AG04449 (cell line): ENCODE results near the gene HTR4.
"Not testable (repeated sequence)": the region's sequence is repeated elsewhere in the genome, so short reads cannot be mapped to it uniquely, and the experiment has no call there.

Experiments
- CTCF ChIA-PET: fragments of 350-600 bp; formaldehyde crosslinking; extraction: SDS; loops from one replicate; lab custom pipeline; 2021; ENCODE audit warnings: antibody characterized with exemption; lab: Yijun Ruan, JAX
- POLR2A ChIA-PET: fragments of 400-600, 350-600 bp; formaldehyde crosslinking; extraction: SDS; loops from one replicate; lab custom pipeline; 2020; ENCODE audit warnings: antibody characterized with exemption, inconsistent platforms; lab: Yijun Ruan, JAX
- DNase-seq: peaks from one replicate; pipeline ENCODE4 v3.0.0-alpha.2; 2010; ENCODE audit warnings: low read depth, low spot score
- H3K4me3 ChIP-seq: 2 replicates; pipeline ENCODE4 v1.5.1; 2011; ENCODE audit warnings: low read depth, mild to moderate bottlenecking, control low read depth, low read length
- TF ChIP-seq, protein P1 (sequence below): IDR thresholded peaks from one replicate; pipeline ENCODE4 v1.5.1; 2011; ENCODE audit warnings: mild to moderate bottlenecking, moderate library complexity, low read length, control low read depth, inconsistent platforms; ENCODE audit not compliant: insufficient read depth; ENCODE audit errors: missing control alignments

The HTR4 gene

DNA sequence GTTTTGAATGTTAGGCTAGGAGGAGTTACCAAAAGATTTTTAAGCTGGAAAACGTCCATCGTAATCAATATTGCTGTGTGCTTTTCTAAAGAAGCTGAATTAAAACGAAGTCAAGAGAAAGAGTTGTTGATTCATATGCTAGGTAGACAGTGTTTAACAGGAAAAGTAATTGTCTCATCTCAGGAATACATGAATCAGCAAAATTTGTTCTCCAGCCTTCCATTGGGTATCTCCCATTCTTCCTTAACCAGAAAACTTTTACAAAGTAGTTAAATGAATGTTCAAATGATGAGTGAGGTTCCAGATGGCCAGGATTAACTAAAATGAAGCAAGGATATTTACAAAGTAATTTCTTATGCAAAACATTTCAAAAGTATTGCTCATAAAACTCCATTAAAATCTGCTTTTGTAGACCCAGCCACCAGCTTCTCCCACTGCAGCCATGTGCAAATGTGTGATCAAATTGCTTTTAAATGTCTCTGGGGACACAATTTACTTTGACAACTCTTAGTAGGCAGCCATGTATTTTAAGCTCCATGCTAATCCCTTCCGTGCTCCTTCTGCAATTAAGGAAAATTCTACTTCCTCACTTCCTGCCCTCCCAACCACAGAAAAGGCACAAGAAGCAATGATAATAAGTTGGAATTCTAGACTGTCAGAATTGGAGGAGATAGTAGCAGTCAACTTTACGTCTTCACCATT is 121.2 kb downstream of the HTR4 start:
- TF ChIP-seq, protein P1, sequence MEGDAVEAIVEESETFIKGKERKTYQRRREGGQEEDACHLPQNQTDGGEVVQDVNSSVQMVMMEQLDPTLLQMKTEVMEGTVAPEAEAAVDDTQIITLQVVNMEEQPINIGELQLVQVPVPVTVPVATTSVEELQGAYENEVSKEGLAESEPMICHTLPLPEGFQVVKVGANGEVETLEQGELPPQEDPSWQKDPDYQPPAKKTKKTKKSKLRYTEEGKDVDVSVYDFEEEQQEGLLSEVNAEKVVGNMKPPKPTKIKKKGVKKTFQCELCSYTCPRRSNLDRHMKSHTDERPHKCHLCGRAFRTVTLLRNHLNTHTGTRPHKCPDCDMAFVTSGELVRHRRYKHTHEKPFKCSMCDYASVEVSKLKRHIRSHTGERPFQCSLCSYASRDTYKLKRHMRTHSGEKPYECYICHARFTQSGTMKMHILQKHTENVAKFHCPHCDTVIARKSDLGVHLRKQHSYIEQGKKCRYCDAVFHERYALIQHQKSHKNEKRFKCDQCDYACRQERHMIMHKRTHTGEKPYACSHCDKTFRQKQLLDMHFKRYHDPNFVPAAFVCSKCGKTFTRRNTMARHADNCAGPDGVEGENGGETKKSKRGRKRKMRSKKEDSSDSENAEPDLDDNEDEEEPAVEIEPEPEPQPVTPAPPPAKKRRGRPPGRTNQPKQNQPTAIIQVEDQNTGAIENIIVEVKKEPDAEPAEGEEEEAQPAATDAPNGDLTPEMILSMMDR: no peak
- CTCF ChIA-PET: no interaction called here
- POLR2A ChIA-PET: no interaction called here
- H3K4me3 ChIP-seq: no peak overlapping the region
- DNase-seq: no peak

DNA sequence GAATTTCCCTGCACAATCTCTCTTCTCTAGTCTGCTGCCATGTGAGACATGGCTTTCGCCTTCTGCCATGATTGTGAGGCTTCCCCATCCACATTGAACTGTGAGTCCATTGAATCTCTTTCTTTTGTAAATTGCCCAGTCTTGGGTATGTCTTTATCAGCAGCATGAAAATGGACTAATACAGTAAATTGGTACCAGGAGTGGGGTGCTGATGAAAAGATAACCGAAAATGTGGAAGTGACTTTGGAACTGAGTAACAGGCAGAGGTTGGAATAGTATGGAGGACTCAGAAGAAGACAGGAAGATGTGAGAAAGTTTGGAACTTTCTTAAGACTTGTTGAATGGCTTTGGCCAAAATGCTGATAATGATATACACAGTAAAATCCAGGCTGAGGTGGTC is 124.9 kb downstream of the HTR4 start:
- DNase-seq, POLR2A ChIA-PET, CTCF ChIA-PET, H3K4me3 ChIP-seq: not testable (repeated sequence)

DNA sequence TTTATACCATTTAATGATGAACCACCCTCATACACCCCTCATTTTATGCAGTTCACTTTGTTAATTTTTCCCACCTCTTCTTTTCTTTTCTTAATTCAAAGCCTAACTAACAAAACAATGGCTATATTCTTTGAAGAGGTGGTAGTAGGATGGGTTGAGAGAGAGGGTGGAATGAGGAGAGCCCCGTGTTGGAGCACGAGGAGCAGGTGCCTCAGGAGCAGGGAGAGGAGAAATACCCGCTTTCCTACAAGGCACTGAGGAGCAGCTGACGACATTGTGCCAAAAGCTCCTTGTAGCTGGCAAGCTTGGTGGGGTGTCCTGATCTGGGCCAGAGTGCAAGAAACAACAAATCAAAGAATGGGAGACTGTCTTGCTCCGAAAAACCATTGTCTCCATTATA is 129.6 kb downstream of the HTR4 start:
- H3K4me3 ChIP-seq: no peak overlapping the region
- DNase-seq: no peak
- TF ChIP-seq, protein P1: no peak
- ChIA-PET POLR2A (no interaction called here), CTCF (no interaction called here)

DNA sequence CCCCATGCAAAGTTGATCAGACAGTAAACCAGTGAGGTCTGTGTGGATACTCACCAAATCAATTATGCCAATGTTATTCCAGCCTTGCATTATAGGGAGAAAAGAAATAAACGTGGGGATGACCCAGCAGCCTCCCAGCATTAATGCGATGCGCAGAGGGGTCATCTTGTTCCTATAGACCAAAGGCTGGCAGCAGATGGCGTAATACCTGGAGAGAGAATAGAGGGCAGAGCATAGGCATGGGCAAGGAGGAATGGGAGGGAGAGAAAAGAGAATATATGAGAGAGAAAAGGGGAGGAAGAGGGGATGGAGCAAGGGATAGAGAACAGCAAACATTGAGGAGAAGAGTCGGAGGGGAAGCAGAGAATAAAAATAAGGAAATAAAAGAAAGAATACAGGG is 131.2 kb downstream of the HTR4 start:
- no peak for DNase-seq
- ChIA-PET POLR2A (no interaction called here), CTCF (no interaction called here)
- H3K4me3 ChIP-seq: no peak overlapping the region
- TF ChIP-seq, protein P1: no peak

DNA sequence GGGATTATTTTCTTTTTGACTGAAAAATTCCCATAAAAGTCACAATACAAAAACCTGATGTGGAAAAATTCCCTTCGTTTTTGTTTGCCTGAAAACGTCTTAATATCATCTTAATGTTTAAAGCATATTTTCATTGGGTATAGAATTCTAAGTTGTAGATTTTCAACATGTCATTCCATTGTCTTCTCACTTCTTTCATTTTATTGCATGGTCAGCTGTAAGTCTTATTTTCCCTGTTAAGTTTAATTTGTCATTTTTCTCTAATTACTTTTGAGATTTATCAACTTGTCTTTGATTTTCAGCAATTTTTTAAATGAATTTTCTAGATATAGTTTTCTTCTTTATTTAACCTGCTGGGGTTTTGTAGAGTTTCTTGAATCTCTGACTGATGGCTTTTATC is 138.9 kb downstream of the HTR4 start:
- POLR2A ChIA-PET: no interaction called here

DNA sequence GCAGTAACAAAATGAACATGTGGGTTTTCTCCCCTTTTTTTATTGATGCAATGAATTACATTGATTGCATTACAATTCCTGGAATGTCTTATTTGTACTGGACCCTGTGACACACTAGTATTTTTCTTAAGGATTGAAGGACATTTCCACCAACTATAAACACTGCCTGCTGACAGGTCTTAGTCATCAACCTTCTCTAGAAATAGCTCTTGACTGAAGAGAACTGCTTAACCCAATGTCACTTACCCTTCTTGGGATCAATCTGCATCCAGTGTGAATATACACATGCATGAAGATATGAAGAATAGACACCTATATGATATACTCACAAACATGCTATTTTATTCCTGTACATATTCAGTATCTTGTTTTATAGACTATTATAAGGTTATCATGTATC is 140.0 kb downstream of the HTR4 start:
- DNase-seq: no peak
- TF ChIP-seq, protein P1: no peak
- no peak overlapping the region for H3K4me3 ChIP-seq
- CTCF ChIA-PET: no interaction called here
- POLR2A ChIA-PET: no interaction called here

More for the DNA sequence above, 138.9 kb downstream of the HTR4 start:
- DNase-seq: no peak
- no peak overlapping the region for H3K4me3 ChIP-seq
- CTCF ChIA-PET: no interaction called here
- TF ChIP-seq, protein P1: no peak

DNA sequence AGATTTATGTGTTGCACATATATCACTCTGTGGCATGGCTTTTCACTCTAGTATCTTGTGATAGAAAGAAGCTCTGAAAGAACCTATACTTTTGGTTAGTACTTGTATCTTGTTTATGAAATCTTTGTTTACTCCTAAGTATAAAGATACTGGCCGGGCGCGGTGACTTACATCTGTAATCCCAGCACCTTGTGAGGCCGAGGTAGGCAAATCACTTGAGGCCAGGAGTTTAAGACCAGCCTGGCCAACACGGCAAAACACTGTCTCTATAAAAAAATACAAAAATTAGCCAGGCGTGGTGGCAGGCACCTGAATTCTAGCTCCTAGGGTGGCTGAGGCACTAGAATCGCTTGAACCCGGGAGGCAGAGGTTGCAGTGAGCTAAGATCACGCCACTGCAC is 141.8 kb downstream of the HTR4 start:
- no peak overlapping the region for H3K4me3 ChIP-seq
- POLR2A ChIA-PET: no interaction called here
- TF ChIP-seq, protein P1: no peak
- CTCF ChIA-PET: interaction anchor here (0.6 kb wide), 1 partner anchor 30 kb away, joined by 3 read pairs; no protein-coding TSS in a partner anchor
- no peak for DNase-seq
